ENCODE results near the gene FAM124B.
A peak's percentile ranks its signal among the peaks of the same experiment; 100 is the strongest.

The FAM124B gene

DNA sequence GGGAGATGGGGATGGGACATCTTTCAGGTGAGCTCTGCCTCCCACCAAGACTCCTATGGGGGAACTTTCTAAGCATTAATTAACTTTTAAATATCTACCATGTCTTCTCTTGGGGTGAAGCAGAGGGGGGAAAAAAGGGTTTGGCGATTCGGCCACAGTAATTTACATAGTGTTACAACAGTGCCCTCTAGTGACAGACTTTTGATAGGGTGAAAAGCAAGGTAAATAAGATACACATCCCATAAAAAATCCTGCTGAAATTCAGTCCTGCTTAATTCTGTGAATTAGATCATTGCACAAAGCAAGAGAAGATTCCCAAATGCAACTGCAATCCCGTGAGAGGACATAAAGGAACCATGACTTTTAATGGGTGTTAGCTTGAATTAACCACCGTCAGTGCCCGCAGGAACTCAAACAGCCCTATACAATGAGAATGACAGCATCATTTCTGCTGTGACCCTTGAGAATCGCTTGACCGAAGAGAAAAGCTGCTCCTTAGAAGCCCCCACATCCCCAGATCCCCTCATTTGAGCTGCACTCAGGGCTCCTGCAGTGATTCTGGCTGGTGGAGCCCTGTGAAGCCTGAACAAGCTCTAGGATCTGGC lies 32.8 kb downstream of the FAM124B start:
- H3K27me3 ChIP-seq (ENCODE audit: insufficient read depth, poor library complexity, severe bottlenecking), result no peaks in the 10 kb centered on the region
- H3K4me1 ChIP-seq (ENCODE audit: insufficient read depth, poor library complexity, severe bottlenecking), result peaks cover 3% of the 10 kb centered on the region
- no peak overlapping the region for H3K27ac ChIP-seq (ENCODE audit: poor library complexity, severe bottlenecking)
- DNase-seq (ENCODE audit: low spot score), result no peak
- TF ChIP-seq CTCF (IDR thresholded peaks at IDR 0.05; ENCODE audit: poor library complexity, severe bottlenecking), result peak; percentile 77
- ATAC-seq (ENCODE audit: low read depth), result no peak; the same call in 2 of the 3 replicates
- H3K4me3 ChIP-seq (ENCODE audit: severe bottlenecking), result no peak overlapping the region
- no peaks in the 10 kb centered on the region for H3K9me3 ChIP-seq (ENCODE audit: severe bottlenecking)
- H3K36me3 ChIP-seq (ENCODE audit: low read depth), result no peaks in the 10 kb centered on the region

GRCh38 chr2:224366267-224366844 lies 35.6 kb downstream of the FAM124B start:
- no peak overlapping the region for H3K4me3 ChIP-seq (ENCODE audit: severe bottlenecking)
- DNase-seq (ENCODE audit: low spot score), result no peak
- TF ChIP-seq CTCF (IDR thresholded peaks at IDR 0.05; ENCODE audit: poor library complexity, severe bottlenecking), result no peak
- H3K9me3 ChIP-seq (ENCODE audit: severe bottlenecking), result no peaks in the 10 kb centered on the region
- H3K4me1 ChIP-seq (ENCODE audit: insufficient read depth, poor library complexity, severe bottlenecking), result peaks cover 3% of the 10 kb centered on the region
- no peaks in the 10 kb centered on the region for H3K27me3 ChIP-seq (ENCODE audit: insufficient read depth, poor library complexity, severe bottlenecking)
- no peak for ATAC-seq (ENCODE audit: low read depth)
- no peak overlapping the region for H3K27ac ChIP-seq (ENCODE audit: poor library complexity, severe bottlenecking)
- H3K36me3 ChIP-seq (ENCODE audit: low read depth), result no peaks in the 10 kb centered on the region

DNA sequence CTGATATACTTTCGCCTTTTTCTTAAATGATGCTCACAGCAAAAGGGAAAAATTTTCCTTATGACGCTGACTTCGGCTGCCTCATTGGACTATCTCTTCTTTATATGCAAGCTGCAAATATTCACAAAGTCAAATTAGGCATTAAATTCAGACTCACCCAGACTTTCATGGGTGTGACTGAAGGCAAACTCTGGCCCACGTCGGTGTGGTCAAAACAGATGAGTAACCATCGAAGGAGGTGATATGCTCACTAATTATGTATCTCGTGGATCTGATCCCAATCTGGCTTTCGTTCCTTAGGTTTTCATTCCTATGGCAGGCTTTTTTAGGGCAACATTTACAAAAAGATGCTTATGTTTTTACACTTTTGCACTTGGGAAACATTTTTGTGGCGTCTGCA lies 36.6 kb downstream of the FAM124B start:
- H3K27me3 ChIP-seq (ENCODE audit: insufficient read depth, poor library complexity, severe bottlenecking), result no peaks in the 10 kb centered on the region
- DNase-seq (ENCODE audit: low spot score) (no peak), ATAC-seq (ENCODE audit: low read depth) (no peak)
- H3K36me3 ChIP-seq (ENCODE audit: low read depth), result no peaks in the 10 kb centered on the region
- no peak overlapping the region for H3K4me3 ChIP-seq (ENCODE audit: severe bottlenecking)
- no peaks in the 10 kb centered on the region for H3K9me3 ChIP-seq (ENCODE audit: severe bottlenecking)
- no peak for TF ChIP-seq CTCF (IDR thresholded peaks at IDR 0.05; ENCODE audit: poor library complexity, severe bottlenecking)
- no peak overlapping the region for H3K27ac ChIP-seq (ENCODE audit: poor library complexity, severe bottlenecking)
- peaks cover 11% of the 10 kb centered on the region for H3K4me1 ChIP-seq (ENCODE audit: insufficient read depth, poor library complexity, severe bottlenecking)

DNA sequence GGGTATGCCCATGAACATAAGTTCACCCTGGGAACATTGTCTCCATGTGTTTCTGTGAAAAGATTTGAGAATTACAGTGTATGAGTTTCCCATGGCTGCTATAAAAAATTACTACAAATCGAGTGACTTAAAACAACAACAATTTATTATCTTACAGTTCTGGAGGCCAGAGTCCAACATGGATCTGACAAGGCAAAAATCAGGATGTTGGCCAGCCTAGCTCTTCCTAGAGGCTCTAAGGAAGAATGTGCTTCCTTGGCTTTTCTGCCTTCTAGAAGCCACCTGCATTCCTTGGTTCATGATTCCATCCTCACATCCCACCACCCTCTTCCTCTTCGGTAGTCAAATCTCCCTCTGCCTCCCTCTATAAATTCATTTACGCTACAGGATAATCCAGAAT lies 38.6 kb downstream of the FAM124B start:
- TF ChIP-seq CTCF (IDR thresholded peaks at IDR 0.05; ENCODE audit: poor library complexity, severe bottlenecking), result no peak
- Histone ChIP-seq H3K27me3 (ENCODE audit: insufficient read depth, poor library complexity, severe bottlenecking) (no peaks in the 10 kb centered on the region), H3K9me3 (ENCODE audit: severe bottlenecking) (no peaks in the 10 kb centered on the region), H3K36me3 (ENCODE audit: low read depth) (no peaks in the 10 kb centered on the region), H3K4me3 (ENCODE audit: severe bottlenecking) (no peak overlapping the region), H3K27ac (ENCODE audit: poor library complexity, severe bottlenecking) (no peak overlapping the region), H3K4me1 (ENCODE audit: insufficient read depth, poor library complexity, severe bottlenecking) (peaks cover 14% of the 10 kb centered on the region)
- DNase-seq (ENCODE audit: low spot score) (no peak), ATAC-seq (ENCODE audit: low read depth) (no peak)

- Histone ChIP-seq H3K27ac (ENCODE audit: poor library complexity, severe bottlenecking) (no peak overlapping the region), H3K9me3 (ENCODE audit: severe bottlenecking) (no peaks in the 10 kb centered on the region), H3K27me3 (ENCODE audit: insufficient read depth, poor library complexity, severe bottlenecking) (no peaks in the 10 kb centered on the region), H3K4me1 (ENCODE audit: insufficient read depth, poor library complexity, severe bottlenecking) (peaks cover 14% of the 10 kb centered on the region), H3K4me3 (ENCODE audit: severe bottlenecking) (no peak overlapping the region), H3K36me3 (ENCODE audit: low read depth) (no peaks in the 10 kb centered on the region)
- DNase-seq (ENCODE audit: low spot score), result no peak
- no peak for TF ChIP-seq CTCF (IDR thresholded peaks at IDR 0.05; ENCODE audit: poor library complexity, severe bottlenecking)
- no peak for ATAC-seq (ENCODE audit: low read depth)
These were observed 39.8 kb downstream of the FAM124B start for GRCh38 chr2:224362094-224362493.

Measured in RWPE2 (cell line).